HG03460 (cell line): ENCODE data around the gene EPG5.
"Not testable (repeated sequence)": the region's sequence is repeated elsewhere in the genome, so short reads cannot be mapped to it uniquely, and the experiment has no call there.

Experiments used
- ATAC-seq: cut with Tn5 transposase; IDR thresholded peaks from one replicate; pipeline ENCODE4 v1.9.1; 2021; ENCODE audit not compliant: unreplicated experiment

Gene EPG5

DNA sequence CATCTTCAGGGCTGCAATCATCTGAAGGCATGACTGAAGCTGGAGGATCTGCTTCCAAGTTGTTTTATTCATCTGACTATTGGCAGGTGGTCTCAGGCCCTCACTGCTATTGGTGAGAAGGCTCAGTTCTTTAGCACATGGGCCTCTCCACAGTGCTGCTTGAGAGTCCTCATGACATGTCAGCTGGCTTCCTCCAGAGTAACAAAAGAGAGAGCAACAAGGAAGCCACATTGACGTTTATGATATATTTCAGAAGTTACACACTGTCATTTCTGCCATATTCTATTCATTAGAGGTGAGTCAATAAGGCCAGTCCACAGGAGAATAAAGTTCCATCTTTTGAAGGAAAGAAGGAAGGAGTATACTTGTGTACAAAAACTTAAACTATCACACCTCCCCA lies 149.6 kb downstream of the EPG5 start:
- ATAC-seq = no peak

GRCh38 chr18:45814733-45815132 lies 152.4 kb downstream of the EPG5 start:
- not testable (repeated sequence) for ATAC-seq

- ATAC-seq = not testable (repeated sequence)
Measured at GRCh38 chr18:45807144-45807543, 160.0 kb downstream of the EPG5 start.

DNA sequence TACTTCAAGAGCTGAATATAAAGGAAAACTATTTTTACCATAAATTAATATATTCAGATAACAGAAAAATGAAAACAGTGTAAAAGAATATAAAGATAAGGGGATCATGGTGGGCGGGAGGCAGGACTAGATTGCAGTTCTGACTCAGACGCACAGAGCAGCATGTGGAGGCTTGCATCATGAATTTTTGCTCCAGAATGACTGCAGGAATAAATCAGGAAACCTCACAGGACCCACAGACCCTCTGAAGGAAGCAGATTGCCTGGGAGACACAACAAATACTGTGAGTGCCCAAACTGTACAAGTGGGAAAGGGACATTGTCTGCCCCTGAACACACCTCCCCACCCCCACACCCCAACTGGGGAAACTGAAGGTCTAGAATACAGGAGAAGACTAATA lies 160.9 kb downstream of the EPG5 start:
- ATAC-seq = no peak

GRCh38 chr18:45805551-45805950 lies 161.6 kb downstream of the EPG5 start:
- ATAC-seq = no peak

DNA sequence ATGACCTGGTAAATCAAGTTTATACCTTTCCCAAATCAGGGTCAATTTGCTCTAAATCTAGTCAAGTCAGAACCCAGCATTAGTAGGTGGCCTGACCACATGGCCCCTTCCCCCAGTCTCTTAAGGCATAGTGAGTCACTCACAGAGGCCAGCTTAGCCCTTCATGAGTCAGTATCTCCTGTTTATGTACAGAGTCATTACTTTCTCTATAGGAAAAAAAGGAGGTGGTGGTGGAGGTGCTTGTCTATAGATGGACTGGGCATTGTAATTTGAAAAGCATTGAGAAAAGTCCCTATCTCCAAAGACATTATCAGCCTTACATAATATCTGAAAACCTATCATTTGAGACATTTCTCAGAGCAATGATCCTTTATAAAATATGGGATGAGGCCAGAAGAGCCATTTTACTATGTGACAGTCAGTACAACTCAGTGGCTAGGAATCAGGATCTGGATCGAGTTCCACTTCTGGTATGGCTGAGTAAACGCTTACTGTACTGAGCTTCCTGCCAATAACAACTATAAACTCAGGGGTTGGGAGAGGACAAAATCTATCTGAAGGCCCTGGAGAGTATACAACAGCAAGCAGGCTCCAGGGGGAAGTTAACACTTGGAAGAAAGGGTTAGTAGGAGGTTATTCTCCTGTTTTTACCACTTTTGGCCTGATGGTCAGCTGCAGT lies 164.2 kb downstream of the EPG5 start:
- no peak for ATAC-seq

GRCh38 chr18:45801416-45802004 lies 165.6 kb downstream of the EPG5 start:
- ATAC-seq = no peak
